Activated naive CD4-positive, alpha-beta T cell (primary cell): ENCODE data around the gene ITPR3.
"Not testable (repeated sequence)": the region's sequence is repeated elsewhere in the genome, so short reads cannot be mapped to it uniquely, and the experiment has no call there.

ENCODE experiments used
- DNase-seq, 4 experiments: peaks; one replicate each; lab custom pipeline; 2025; lab: John Stamatoyannopoulos, UW

ITPR3 gene

DNA sequence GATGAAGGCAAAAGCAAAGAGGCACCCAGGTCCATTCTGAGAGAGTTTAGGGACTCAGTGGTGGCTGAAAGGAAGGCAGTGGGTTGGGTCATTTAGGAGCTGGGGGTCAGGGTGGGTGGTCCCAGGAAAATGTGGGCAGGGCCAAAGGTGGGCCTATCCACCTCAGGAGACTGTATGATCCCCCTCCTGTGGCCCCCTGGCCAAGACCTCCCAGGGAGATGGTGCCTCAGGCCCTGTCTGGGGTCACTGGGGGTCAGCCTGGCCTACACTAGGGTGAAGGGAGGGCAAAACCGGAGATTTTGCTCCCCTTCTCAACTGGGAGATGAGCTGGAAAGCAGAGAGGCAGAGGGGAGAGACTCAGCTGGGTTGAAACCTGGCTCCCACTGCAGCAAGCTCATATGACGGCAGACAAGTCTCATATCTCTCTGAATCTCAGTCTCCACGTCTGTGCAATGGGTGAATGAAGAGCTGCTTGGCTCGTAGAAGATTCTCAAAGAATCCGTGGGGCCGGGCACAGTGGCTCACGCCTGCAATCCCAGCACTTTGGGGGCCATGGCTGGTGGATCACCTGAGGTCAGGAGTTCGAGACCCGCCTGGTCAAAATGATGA, 29.6 kb upstream of the ITPR3 start:
- DNase-seq, result no peak

DNA sequence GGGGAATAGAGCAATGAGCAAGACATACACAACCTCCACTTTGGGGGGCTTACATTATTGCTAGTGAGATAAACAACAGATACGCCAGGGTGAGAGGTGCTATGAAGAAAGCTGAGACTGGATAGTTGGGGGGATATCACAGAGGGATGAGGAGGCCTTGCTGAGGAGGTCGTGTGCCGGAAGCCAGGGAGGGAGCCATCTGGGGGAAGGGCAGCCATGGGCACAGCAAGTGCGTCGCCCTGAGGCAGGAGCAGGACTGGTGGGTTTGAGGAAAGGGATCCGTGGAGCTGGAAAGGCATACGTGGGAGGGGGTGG, 28.9 kb upstream of the ITPR3 start:
- no peak for DNase-seq

- DNase-seq, result peak in 2 of 4 experiments; percentile 34 to 48
Measured at GRCh38 chr6:33592595-33593413, 28.3 kb upstream of the ITPR3 start.

DNA sequence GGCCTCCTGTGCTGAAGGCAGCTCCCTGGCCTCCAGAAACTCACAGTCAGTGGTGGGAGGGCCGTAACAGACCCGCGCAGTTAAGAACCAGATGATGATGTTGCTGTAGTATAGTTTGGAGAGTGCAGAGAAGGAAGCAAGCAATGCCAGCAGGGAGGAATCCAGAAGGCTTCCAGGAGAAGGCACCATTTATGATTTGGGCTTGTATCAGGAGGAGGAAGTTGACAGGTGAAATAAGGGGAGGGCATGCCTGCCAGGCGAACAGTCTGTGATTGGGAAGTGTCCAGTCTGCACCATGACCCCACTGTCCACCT, 27.8 kb upstream of the ITPR3 start:
- DNase-seq, result no peak

GRCh38 chr6:33595001-33595846, 25.9 kb upstream of the ITPR3 start:
- no peak for DNase-seq

DNA sequence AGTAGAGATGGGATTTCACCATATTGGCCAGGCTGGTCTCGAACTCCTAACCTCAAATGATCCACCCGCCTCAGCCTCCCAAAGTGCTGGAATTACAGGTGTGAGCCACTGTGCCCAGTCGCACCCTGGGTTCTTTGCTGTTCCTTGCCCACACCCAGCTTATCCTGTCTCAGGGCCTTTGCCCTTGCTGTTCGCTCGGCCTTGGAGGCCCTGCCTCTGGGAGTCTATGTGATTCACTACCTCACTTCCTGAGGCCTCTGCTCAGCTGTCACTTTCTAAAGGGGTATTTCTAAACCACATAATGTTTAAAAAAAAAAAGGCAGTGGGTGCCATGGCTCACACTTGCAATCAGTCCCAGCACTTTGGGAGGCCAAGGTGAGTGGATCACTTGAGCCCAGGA, 24.2 kb upstream of the ITPR3 start:
- DNase-seq, result not testable (repeated sequence)

DNA sequence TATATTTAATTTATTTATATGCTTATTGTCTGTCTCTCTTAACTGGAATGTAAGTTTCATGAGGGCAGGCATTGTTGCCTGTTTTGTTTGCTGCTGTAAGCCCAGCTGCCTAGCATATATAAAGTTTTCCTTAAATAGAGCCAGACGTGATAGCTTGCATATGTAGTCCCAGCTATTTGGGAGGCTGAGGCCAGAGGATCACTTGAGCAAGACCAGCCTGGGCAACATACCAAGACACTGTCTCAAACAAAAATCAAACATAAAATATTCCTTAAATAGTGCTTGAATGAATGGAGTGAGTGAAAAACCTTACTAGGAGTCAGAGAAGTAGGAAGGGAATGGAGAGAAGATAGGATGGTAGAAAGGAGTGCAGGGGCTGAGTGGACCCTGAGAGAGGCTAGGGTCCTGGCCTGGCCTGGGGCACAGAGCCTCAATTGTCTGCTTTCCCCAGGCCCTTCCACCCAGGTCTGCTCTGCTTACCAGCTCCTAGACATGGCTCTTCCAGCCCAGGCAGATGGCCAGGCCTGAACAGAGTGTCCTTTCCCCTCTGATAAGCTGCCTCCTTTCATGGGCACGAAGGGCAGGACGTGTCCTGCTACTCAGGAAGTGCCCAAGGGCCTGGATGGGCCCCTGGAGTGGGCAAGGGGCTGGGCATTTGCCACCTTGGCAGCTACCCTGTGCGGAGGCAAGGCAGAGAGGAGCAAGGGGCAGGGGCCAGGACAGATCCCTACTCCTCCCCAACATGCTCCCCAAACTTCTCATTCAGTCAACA, 23.4 kb upstream of the ITPR3 start:
- DNase-seq, result no peak

GRCh38 chr6:33599413-33599938, 21.6 kb upstream of the ITPR3 start:
- no peak for DNase-seq

- no peak for DNase-seq
Measured at GRCh38 chr6:33600761-33601160, 20.4 kb upstream of the ITPR3 start.

- no peak for DNase-seq
Measured at GRCh38 chr6:33602180-33602579, 18.9 kb upstream of the ITPR3 start.

DNA sequence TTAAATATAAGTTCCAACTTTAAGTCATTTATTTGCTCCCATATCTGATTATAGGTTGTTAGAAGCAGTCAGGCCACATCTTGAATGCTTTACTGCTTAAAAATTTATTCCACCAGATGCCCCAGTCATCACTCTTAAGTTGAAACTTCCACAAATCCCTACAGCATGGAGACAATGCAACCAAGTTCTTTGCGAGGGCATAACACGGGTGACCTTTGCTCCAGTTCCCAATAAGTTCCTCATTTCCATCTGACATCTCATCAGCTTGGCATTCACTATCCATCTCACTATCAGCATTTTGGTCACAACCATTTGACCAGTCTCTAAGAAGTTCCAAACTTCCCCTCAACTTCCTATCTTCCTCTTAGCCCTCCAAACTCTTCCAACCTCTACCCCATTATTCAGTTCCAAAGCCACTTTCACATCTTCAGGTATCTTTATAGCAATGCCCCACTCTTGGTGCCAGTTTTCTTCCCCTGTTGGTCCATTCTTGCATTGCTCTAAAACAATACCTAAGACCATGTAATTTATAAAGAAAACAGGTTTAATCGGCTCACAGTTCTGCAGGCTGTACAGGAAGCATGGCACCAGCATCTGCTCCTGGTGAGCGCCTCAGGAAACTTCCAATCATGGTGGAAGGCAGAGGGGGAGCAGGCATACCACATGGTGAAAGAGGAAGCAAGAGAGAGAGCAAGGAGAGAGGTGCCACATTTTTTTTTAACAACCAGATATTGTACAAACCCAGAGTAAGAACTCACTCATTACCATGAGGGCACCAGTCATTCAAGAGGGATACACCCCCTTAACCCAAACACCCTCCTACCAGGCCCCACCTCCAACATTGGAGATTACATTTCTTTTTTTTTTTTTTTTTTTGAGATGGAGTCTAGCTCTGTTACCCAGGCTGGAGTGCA, 15.9 kb upstream of the ITPR3 start:
- DNase-seq, result no peak

DNA sequence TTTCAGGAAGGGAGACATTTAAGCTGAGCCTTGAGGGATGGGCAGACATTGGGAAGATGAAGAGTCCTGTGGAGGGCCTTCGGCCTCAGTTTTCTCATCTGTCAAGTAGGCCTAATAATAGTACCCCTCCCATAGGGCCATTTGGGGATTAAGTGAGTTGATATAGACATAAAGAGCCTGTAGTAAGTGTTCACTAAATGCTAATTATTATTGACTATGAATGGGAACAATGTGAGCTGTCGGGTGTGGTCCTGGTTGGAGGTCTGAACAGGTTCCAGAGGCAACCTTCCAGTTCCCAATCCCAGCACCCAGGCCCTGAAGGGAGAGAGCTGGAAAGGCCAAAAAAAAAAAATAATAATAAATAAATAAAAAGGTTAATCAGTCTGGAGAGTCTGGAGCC, 14.5 kb upstream of the ITPR3 start:
- no peak for DNase-seq

- no peak for DNase-seq
Measured at GRCh38 chr6:33607126-33607783, 13.9 kb upstream of the ITPR3 start.

- no peak for DNase-seq
Measured at GRCh38 chr6:33607784-33608161, 13.3 kb upstream of the ITPR3 start.

- no peak for DNase-seq
Measured at GRCh38 chr6:33609019-33609418, 12.1 kb upstream of the ITPR3 start.

DNA sequence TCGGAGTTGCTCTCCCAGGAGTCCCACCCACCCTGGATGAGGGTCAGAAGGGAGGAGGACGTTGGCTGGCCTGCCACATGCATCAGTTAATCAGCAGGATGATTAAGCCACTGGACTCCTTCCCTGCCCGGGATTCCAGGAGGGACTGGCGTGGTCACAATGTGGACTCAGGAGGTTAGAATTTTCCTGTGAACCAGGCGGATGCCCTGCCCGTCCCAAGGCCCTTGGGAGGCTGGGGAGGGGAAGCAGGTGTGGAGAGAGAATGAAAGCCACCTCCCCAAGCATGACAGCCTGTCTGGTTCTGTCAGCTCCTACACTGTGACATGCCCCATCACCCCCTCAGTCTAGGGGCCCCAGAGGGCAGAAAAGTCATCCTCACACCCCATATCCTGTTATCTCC, 11.6 kb upstream of the ITPR3 start:
- no peak for DNase-seq

DNA sequence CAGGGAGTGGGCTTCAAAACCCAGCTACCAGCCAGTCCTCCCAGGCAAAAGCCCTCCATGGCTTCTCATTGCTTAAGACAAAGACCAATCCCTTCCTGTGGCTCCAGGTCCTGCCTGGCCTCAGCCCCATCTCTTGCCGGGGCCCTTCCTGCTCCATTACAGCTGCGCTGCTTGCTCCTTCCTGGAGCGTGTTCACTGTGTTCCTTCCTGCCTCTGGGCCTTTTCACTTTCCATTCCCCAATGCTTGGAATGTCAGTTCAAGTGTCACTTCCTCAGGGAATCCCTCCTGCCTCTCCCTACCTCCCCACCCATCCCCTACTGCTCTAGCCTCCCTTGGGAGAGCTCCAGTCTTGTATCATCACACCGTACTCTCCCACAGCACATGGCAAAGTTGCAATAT, 11.1 kb upstream of the ITPR3 start:
- no peak for DNase-seq

GRCh38 chr6:33610779-33611732, 10.1 kb upstream of the ITPR3 start:
- no peak for DNase-seq

DNA sequence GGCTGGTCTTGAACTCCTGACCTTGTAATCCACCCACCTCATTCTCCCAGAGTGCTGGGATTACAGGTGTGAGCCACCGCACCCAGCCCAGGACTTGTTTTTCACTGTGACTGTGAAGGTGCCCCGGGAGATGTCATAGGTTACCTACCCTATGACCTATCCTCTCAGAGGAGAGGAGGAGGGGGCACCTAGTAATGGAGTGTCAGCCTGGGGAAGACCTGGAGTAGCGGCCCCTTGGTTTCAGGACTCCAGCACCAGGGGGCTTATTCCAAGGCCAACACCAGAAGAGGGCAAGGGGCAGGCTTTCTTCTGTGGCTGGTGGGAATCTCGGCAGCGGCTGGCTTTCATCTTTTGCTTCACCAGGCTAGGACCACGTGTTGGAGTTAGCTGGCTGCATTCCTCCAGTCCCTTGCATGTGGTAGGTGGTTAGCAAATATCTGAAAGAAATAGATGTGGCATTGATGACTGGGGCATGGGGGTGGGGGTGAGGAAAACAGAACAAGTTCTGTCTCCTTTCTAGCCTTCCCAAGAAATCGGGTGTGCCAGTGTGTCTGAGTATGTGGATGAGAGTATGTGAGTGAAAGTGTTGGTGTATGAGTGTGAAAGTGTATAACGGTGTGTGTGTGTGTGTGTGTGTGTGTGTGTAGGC, 7.9 kb upstream of the ITPR3 start:
- DNase-seq, result no peak
